GM19025 (cell line): ENCODE data around the gene PNPLA7.

Experiments used
- ATAC-seq: cut with Tn5 transposase; IDR thresholded peaks from one replicate; pipeline ENCODE4 v1.9.1; 2021; ENCODE audit warnings: mild to moderate bottlenecking, low read depth, moderate library complexity; ENCODE audit not compliant: unreplicated experiment

Gene PNPLA7

DNA sequence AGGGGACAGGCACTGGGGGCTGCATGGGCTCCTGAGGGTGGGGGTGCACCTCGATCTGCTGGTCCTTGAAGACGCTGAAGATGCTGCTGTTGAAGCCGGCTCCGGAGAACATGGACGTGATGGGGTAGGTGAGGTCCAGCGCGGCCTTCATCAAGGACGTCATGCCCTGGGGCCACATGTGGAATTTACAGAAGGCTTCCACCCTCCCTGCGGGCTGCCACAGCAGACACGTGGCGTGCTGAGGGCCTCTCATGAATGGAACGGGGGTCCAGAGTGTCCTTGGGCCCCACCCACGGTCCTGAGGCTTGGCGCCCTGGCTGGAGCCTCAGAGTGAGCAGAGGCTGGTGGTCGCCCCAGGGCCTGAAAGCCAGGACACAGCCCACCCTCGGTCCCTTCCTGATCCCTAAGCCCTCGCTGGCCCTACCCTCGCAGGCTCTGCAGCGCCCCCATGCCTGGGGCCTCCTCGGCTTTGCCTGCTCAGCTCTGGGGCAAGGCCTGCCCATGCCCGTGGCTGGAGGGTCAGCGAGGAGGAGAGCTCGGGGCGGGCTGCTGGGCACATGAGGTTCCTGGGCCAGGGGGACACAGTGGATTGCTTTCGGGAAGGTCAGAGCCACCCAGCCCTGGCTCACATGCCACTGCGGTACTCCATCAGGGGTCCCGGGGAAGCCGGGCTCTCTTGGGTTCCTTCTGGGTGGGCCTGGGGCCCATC, 85.8 kb downstream of the PNPLA7 start:
- ATAC-seq, result no peak

- ATAC-seq, result no peak
Measured at GRCh38 chr9:137463931-137464290, 86.3 kb downstream of the PNPLA7 start.

DNA sequence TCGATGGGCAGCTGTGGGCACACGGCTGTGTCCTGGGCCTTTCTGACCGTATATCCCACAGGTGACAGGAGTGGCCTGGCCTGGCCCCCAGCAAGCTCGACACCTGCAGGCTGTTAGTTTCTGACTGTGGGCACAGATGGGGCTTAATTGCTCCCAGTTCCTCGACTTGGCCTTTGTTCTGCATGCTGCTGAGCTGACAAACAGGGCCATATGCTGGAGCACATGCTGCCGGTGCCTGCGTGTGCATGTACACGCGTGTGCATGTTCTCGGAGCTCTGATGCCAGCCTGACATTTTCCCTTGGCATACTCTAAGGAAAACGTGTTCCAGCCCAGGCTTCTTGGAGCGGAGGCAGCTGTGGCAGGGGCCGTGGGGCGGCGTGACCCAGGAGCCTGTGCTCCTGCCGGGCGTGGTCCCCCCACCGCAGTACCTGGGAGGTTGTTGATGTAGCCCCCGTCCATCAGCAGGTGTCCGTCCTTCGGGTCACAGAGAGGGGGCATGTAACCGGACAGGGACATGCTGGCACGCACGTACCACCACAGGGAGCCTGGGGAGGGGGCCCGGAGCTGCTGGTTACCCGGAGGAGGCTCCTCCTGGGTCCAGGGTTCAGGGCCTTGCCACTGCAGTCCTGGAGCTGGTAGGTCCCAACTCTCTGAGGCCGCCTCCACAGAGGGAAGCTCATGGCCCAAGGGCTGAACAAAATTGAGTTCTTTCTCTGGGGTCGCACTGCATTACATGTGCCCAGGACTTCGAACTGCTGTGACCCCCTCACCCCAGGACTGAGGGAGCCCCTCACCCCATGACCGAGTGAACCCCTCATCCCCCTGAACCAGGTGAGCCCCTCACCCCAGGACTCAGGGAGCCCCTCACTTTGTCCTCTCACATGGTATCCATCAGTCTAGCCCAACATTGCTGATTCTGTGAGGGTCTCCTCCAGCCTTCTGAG, 86.9 kb downstream of the PNPLA7 start:
- no peak for ATAC-seq

GRCh38 chr9:137462396-137462985, 87.7 kb downstream of the PNPLA7 start:
- no peak for ATAC-seq

GRCh38 chr9:137461663-137462395, 88.4 kb downstream of the PNPLA7 start:
- no peak for ATAC-seq

- ATAC-seq, result no peak
Measured at GRCh38 chr9:137461316-137461662, 88.9 kb downstream of the PNPLA7 start.

GRCh38 chr9:137460363-137461315, 89.6 kb downstream of the PNPLA7 start:
- no peak for ATAC-seq

DNA sequence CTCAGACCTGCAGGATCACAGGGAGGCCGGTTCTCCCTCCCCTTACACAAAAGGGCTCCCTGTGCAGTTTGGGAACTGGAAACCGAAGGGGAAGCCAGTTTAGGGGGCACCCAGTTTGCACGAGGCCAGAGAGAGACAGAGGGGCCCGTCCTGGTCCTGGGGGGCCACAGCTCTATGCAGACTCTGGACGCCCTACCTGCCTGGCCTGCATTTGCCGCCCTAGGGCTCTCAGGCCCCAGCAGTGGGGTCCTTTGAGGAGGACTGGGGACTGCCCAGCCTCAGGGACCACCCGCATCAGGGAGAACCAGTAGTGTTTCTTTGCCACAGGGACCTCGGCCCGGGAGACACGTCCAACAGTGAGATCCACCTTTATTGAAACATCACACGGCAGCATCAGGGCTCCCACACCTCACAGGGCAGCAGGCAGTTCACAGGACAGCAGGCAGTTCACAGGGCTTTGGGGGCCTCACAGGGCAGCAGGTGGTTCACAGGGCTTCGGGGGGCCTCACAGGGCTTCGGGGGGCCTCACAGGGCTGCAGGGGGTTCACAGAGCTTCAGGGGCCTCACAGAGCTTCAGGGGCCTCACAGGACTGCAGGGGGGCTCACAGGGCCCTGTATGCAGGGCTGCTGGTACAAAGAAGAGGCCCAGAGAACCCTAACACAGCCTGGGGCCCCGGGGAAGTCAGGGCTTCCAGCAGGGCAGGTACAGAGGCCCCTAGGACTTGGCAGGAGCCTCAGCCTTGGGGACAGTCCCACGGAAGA, 90.4 kb downstream of the PNPLA7 start:
- no peak for ATAC-seq

DNA sequence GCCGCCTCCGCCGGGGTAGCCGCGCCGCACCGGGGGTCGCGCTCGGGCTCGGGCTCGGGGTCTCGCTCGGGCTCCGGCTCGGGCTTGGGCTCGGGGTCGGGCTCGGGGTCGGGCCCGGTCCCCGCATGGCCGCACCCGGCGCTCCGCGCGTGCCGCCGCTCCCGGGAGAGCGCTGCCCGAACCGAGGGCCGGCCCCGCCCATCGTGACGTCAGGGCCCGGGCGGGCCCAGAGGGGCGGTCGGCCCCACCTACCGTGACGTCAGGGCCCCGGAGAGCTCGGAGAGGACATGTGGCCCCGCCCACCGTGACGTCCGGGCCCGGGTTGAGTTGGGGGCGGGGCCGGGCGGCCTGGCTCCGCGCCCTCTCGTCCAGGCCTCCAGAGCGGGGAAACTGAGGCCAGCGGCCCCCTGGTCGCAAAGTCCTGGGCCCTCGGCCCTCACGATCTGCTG, 91.0 kb downstream of the PNPLA7 start, which contains the start of gene NSMF:
NSMF (minus strand) TSS at position 183 of the 449 bp plus-strand sequence. CDS start 232 bp downstream, outside the sequence.
- peak; percentile 79 for ATAC-seq

DNA sequence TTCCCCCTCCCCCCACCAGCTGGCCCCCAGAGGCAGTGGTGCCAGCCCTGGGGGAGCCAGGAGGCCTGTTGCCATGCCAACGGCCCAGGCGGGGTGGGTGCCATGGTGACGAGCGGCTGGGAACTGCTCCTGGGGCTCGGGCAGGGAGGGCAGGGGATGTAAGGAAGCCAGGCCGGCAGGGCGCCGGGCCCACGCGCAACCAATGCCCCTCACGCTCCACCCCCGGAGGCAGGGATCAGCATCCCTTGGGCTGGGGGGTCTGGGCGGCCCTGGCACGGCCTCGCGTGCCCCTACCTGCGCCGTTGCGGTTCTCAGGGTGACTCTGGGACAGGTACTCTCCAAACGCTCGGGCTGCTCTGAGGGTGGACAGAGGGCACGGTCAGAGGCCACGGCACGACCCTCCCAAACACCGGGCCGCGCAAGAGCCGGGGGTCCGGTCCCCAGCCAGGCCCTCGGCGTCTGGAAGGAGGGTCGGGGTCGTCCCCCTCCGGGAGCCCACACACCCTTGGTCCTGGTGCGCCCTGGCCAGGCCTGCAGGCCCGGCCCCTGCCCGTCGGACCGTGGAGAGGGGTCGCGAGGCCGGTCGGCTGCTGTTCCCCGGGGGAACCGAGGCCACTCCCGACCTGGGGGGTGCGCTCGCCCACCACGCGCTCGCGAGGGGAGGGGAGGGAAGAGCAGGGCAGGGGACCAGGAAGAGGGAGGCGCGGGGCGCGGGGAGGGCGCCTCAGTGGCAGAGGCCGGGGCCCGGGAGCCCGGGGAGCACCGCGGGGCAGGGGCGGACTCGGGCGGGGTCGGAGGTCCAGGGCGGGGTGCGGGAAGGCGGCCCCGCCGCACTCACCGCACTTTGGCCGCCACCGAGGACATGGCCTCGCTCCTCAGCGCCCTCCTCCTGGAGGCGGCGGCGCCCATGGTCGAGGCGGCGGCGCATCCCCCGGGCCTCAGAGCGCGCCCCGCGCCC, 91.7 kb downstream of the PNPLA7 start:
- peak; percentile 24 for ATAC-seq

DNA sequence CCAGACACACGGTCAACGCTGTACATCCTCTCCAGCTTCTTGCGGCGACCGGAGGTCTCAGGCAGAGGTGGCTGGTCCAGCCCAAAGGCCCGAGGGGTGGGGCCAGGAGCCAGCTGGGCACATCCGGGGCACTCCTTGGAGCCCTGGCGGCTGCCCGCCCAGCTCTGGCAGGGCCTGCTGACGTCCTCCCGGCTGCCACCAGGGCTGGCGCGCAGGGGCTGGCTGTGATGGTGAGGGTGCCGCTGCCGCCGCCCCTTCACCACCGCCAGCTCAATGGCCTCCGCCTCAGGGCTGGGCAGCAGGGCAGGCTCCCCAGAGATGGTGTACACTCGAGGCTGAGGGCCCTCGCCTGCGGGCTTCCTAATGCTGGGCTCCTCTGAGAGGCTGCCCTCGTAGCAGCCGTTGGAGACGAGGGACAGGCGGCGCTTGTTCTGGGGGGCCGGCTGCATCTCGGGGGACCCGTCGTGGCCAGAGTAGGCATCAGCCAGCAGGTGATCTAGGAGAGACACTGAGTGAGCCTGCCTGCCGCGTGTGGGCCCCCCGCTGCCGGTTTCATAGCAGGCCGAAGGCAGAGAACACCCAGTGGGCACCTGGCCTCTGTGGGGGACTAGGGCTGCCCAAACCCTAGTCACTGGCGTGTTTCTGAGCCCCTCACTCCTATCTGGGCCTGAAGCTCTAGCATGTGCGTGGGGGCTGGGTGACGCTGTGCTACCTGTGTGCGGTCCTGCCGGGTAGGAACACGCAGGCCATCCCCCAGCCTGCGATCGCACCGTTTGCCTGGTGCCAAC, 92.6 kb downstream of the PNPLA7 start:
- ATAC-seq, result no peak

GRCh38 chr9:137456864-137457405, 93.3 kb downstream of the PNPLA7 start:
- no peak for ATAC-seq

DNA sequence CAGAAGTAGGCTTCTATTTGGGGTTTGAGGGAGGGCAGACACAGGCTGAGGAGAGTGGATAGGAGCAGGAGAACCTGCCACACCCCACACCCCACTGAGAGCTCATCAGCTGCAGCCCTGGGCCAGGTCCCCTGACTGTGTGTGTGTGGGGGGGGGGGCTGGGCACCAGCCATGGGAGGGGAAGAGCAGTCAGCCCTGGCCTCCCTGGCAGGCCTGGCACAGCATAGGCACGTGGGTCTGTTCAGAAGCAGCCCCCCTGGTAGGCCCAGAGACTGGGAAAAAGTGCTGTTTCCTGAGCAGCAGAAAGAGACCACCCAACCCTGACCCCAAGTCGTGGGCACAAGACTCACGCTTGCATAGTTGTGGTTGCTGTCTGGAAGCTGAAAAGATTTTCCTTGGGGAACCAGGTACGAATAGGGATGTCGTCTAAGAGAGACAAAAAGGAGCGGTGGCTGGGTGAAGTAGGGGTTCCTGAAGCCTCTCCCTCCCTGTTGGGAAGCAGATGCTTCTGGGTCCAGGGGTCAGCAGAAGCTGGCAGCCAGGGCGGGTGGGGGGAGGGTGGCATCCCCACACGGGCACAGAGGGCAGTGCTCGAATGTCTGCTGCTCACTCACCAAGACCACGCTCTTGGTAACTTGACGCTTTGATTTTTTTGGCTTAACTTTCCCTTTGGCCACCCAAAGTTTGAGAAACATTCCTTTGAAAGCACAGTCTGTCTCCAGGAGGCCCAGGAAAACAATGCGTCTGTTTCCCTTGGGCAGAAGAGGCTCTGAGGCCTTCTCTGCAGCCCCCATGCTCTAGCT, 93.9 kb downstream of the PNPLA7 start:
- ATAC-seq, result no peak

DNA sequence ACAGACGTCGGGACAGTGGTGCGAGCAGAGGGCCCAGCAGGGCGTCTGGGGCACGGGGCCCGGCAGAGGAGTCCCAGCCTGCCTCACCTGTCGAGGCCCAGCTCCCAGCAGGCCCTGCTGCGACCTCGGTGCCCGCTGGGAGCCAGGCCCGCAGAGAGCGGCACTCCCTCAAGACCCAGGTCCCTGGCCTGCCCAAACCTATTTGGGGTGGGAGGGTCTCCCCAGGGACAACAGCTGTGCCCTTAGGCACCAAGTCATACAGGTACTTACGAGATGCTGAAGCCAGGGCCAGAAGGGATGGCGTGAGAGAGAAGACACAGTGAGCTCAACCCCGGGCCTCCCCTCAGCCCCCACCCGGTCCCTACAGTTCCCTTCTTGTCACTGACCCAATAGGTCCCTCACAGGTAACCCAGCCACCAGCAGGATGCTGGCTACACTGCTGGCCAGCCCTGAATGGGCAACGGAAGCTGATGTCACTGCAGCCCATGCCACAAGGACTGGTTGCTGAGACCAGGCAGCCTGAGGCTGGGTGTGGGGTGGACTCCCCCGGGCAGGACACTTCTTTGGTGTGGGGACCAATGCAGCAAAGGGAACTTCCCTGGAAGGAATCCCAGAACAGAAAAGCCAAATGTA, 94.7 kb downstream of the PNPLA7 start:
- ATAC-seq, result no peak

DNA sequence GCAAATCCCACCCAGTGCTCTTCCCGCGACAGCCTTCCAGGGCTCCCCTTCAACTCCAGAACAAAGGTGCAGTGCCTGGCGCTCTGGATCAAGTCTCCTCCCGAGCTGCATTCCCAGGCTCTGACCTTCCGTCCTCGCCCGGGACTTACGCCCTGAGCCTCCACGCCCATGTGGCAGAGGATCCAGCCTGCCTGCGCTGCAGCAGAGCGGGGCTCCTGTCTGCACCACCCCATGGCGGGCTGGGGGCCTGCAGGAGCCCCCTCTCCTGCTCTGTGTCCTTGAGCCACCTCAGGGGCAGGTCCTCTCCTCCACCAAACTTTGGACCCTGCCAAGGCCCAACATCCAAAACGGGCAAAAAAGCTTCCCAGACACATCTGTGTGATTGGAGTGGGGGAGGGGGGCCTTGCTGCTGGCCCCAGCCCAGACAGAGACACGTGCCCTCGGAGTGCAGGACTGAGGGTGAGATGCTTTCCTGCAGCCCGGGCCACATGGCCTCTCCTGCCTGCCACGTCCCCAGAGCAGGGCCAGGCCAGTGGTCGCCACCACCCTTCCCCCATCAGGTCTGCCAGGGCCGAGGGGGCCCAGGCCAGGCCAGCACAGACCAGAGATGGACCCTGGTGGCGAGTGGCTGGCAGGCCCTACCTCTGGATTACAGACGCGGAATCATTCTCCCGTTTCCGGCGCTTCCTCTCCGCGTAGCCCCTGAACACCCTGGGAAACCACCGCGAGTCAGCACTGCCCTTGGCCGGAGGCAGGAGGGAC, 95.4 kb downstream of the PNPLA7 start:
- no peak for ATAC-seq
